Stimulated activated CD8-positive, alpha-beta memory T cell treated with anti-CD3 and anti-CD28 coated beads, Interleukin-15, amount 100 ng/mL, for 48 hours (primary cell): Measurements from ENCODE around the gene RORB.

ENCODE experiments used
- DNase-seq, 2 donors: peaks; one replicate each; pipeline ENCODE4 v3.0.0-alpha.2; 2020; ENCODE audit warnings: low read depth in 2 of 2

The RORB gene

GRCh38 chr9:74719306-74719705, 222.2 kb downstream of the RORB start:
- no peak for DNase-seq

GRCh38 chr9:74721696-74722660, 224.8 kb downstream of the RORB start:
- no peak for DNase-seq

- no peak for DNase-seq
Measured at GRCh38 chr9:74724317-74724716, 227.2 kb downstream of the RORB start.

- DNase-seq, result no peak
Measured at GRCh38 chr9:74726581-74726980, 229.4 kb downstream of the RORB start.

- DNase-seq, result no peak
Measured at GRCh38 chr9:74728176-74728575, 231.0 kb downstream of the RORB start.

- DNase-seq, result no peak
Measured at GRCh38 chr9:74729136-74729695, 232.1 kb downstream of the RORB start.

- no peak for DNase-seq
Measured at GRCh38 chr9:74735761-74736160, 238.6 kb downstream of the RORB start.

- DNase-seq, result no peak
Measured at GRCh38 chr9:74736646-74737045, 239.5 kb downstream of the RORB start.

- DNase-seq, result no peak
Measured at GRCh38 chr9:74742191-74742790, 245.2 kb downstream of the RORB start.
